Testis (tissue), 5 donors: ENCODE measurements around the gene CCDC152. TPM values are rescaled to one million over a fixed set of nuclear protein-coding genes. Genes with fewer than 3 reads are reported as not detected.

Source experiments
- DNase-seq: peaks from one replicate; pipeline ENCODE4 v3.0.0-alpha.2; 2019
- H3K27ac ChIP-seq, 2 donors: fragments of 200-600 bp; sonication (generic); one replicate each; pipeline ENCODE4 v1.5.1; 2019
- H3K27me3 ChIP-seq: fragments of 200-600 bp; sonication (generic); one replicate; pipeline ENCODE4 v1.5.1; 2019
- H3K36me3 ChIP-seq: fragments of 200-600 bp; sonication (generic); one replicate; pipeline ENCODE4 v1.5.1; 2017; ENCODE audit warnings: low read depth; ENCODE audit errors: missing control alignments
- H3K4me1 ChIP-seq: fragments of 200-600 bp; sonication (generic); one replicate; pipeline ENCODE4 v1.5.1; 2019
- H3K4me3 ChIP-seq, 2 donors: fragments of 200-600 bp; sonication (generic); one replicate each; pipeline ENCODE4 v1.5.1; 2017 to 2019
- H3K9me3 ChIP-seq: fragments of 200-600 bp; sonication (generic); one replicate; pipeline ENCODE4 v1.5.1; 2017
- POLR2A ChIP-seq: fragments of 450-650 bp; IDR thresholded peaks from one replicate; pipeline ENCODE4 v1.6.1; 2017; ENCODE audit warnings: antibody characterized with exemption, mild to moderate bottlenecking, moderate library complexity
- WGBS, 2 donors: methylation state at CpG; one replicate each; pipeline ENCODE4 v1.1.5; 2018; 5-methylcytosine and 5-hydroxymethylcytosine counted together
- intact Hi-C: fragments of 100-400 bp; cut with DNase I; formaldehyde crosslinking; loops from one replicate; pipeline ENCODE4 v1.15.1; 2023; ENCODE audit warnings: low total_unique reads
- long read RNA-seq, 2 donors: transcript quantifications; one replicate each; lab custom pipeline, GENCODE V29; 2026
- polyA plus RNA-seq: library from polyadenylated mRNA; stranded (reverse); fragments of 350-450 nt; fragmentation: Illumina TruSeq; extraction: RNeasy Lipid Tissue Mini Kit (QIAGEN cat#74804); gene quantifications from one replicate; pipeline ENCODE4 v1.2.3, GENCODE V29; 2014; ENCODE audit warnings: low read depth, low replicate concordance; ENCODE audit not compliant: insufficient read depth
- total RNA-seq, 2 donors: library from RNA; depleted of rRNA; stranded (reverse); fragments of >200 nt; gene quantifications; one replicate each; pipeline ENCODE4 v1.2.3, GENCODE V29; 2016
- TF ChIP-seq, protein P1 (sequence below), 3 experiments: fragments of 450-650 bp in 2 of 3; fragments of 200-600 bp in 1 of 3; sonication (generic) in 1 of 3; IDR thresholded peaks; one replicate each; pipeline ENCODE4 v1.5.1; 2016 to 2019; ENCODE audit warnings: antibody characterized with exemption in 3 of 3, mild to moderate bottlenecking in 2 of 3, moderate library complexity in 1 of 3

The CCDC152 gene, protein sequence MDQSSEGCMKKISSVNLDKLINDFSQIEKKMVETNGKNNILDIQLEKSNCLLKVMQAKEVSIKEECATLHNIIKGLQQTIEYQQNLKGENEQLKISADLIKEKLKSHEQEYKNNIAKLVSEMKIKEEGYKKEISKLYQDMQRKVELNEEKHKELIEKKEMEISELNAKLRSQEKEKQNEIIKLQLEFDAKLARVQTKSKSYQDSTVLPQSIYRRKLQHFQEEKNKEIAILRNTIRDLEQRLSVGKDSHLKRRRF
- total RNA-seq (1 to 10 TPM; 2.4 to 5.2 TPM), polyA plus RNA-seq (1.4 TPM)
- long read RNA-seq, donor 1, partial matches to known transcripts, result 1,313 of 1,622 reads
- long read RNA-seq, donor 1, other reads (novel, unspliced or antisense), result 306 of 1,622 reads
- long read RNA-seq, donor 2, partial matches to known transcripts, result 0 of 1 reads
- long read RNA-seq, donor 2, other reads (novel, unspliced or antisense), result 0 of 1 reads

DNA sequence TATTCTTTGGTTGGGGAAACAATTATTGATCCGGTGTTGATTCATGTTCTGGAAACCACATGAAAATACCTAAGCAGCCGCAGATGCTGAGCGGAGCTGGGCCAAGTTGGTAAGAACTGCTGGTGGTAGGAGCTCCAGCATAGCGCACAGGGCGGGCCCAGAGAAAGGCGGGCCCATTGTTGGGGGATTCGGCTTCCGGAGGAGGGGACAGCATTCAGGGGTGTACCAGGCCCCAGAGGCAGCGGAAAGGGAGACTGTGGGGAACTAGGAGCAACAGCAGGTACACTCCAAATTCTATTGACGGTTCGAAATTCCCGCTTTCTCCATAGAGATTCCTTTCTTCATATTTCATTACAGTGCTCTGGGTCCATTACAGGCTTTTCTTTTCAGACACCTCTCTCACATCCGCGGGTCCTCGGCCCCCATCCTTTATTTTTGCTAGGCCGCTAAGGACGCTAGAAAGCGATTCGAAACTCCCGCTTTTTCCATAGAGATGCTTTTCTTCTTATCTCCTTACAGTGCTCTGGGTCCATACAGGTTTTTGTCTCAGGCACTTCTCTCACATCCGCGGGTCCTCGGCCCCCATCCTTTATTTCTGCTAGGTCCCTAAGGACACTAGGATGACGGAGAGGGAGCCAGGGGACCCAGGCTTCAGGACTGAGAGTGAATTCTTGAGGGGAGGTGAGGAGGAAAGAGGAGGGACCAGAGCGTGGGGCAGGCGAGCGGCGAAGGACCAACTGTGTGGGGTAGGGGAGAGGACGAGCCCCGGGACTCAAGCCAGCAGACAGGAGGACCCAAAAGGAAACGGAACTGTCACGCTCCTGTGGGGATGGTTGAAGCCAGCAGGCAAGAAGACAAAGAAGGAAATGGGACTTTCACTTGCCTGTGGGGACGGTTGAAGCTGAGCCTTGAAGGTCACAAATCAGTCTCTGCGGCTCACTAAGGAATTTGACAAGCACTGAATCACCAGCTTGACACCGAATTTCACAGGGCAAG, at the start of gene CCDC152:
TSS of gene CCDC152 (plus strand) at position 213 of the 996 bp plus-strand sequence. CDS start 2,304 bp downstream, outside the sequence.
- peak; percentile 55 for DNase-seq
- H3K9me3 ChIP-seq, result no peaks in the 10 kb centered on the region
- no peaks in the 10 kb centered on the region for H3K4me1 ChIP-seq
- no peak within 1 kb of the TSS for H3K27ac ChIP-seq
- H3K36me3 ChIP-seq, result no peaks in the 10 kb centered on the region
- H3K4me3 ChIP-seq, result peak within 1 kb of the TSS; percentile 44 to 46
- TF ChIP-seq POLR2A, result no peak
- TF ChIP-seq, protein P1, sequence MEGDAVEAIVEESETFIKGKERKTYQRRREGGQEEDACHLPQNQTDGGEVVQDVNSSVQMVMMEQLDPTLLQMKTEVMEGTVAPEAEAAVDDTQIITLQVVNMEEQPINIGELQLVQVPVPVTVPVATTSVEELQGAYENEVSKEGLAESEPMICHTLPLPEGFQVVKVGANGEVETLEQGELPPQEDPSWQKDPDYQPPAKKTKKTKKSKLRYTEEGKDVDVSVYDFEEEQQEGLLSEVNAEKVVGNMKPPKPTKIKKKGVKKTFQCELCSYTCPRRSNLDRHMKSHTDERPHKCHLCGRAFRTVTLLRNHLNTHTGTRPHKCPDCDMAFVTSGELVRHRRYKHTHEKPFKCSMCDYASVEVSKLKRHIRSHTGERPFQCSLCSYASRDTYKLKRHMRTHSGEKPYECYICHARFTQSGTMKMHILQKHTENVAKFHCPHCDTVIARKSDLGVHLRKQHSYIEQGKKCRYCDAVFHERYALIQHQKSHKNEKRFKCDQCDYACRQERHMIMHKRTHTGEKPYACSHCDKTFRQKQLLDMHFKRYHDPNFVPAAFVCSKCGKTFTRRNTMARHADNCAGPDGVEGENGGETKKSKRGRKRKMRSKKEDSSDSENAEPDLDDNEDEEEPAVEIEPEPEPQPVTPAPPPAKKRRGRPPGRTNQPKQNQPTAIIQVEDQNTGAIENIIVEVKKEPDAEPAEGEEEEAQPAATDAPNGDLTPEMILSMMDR (IDR thresholded peaks at IDR 0.05), result no peak
- no peaks in the 10 kb centered on the region for H3K27me3 ChIP-seq
- intact Hi-C loops, result no loop called here
- 21 to 22% methylated on average over 35 of the region's 35 CpGs for WGBS, 2 donors

DNA sequence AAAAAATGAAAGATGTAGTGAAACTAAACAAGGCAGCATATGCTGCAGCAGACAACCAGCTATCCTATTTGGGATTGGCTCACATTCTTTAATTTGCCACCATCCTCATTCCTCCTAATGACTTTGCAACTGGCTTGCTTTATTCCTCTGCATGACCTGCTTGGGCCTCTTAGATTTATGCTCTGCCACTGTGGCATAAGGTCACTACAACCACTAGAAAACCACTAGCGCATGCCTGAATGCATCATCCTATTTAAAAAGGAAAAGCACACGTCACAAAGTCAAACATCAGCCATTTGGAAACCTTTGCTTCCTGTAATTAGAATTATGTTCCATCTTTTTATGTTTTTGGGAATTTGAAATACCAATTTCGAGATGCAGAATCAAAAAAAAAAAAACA, 40.8 kb upstream of the CCDC152 start:
- no peak overlapping the region for H3K4me3 ChIP-seq
- H3K9me3 ChIP-seq, result no peaks in the 10 kb centered on the region
- no peaks in the 10 kb centered on the region for H3K27me3 ChIP-seq
- DNase-seq, result no peak
- no peaks in the 10 kb centered on the region for H3K36me3 ChIP-seq
- TF ChIP-seq, protein P1 (IDR thresholded peaks at IDR 0.05), result no peak
- no peak for TF ChIP-seq POLR2A
- intact Hi-C loops, result no loop called here
- 81 to 89% methylated on average over 3 of the region's 3 CpGs for WGBS, 2 donors
- no peak overlapping the region for H3K27ac ChIP-seq
- H3K4me1 ChIP-seq, result no peaks in the 10 kb centered on the region

DNA sequence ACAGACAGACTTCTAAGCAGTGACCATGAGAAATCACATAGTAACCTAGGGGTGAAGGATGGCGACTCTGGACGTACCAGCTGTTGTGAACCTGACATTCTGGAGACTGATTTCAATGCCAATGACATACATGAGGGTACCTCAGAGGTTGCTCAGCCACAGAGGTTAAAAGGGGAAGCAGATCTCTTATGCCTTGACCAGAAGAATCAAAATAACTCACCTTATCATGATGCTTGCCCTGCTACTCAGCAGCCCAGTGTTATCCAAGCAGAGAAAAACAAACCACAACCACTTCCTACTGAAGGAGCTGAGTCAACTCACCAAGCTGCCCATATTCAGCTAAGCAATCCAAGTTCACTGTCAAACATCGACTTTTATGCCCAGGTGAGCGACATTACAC, 38.0 kb upstream of the CCDC152 start:
- Histone ChIP-seq H3K27ac (no peak overlapping the region), H3K4me1 (no peaks in the 10 kb centered on the region), H3K27me3 (no peaks in the 10 kb centered on the region), H3K4me3 (no peak overlapping the region), H3K9me3 (no peaks in the 10 kb centered on the region), H3K36me3 (no peaks in the 10 kb centered on the region)
- WGBS, 2 donors, result 76 to 90% methylated on average over 4 of the region's 4 CpGs
- intact Hi-C loops, result no loop called here
- TF ChIP-seq, protein P1 (IDR thresholded peaks at IDR 0.05), result no peak
- TF ChIP-seq POLR2A, result no peak
- no peak for DNase-seq

DNA sequence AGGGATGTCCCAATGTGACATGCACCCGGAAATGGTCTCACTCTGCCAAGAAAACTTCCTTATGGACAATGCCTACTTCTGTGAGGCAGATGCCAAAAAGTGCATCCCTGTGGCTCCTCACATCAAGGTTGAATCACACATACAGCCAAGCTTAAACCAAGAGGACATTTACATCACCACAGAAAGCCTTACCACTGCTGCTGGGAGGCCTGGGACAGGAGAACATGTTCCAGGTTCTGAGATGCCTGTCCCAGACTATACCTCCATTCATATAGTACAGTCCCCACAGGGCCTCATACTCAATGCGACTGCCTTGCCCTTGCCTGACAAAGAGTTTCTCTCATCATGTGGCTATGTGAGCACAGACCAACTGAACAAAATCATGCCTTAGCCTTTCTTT, 37.6 kb upstream of the CCDC152 start:
- intact Hi-C loops, result no loop called here
- 89% methylated on average over 2 of the region's 2 CpGs for WGBS, 2 donors
- H3K27ac ChIP-seq, result no peak overlapping the region
- TF ChIP-seq, protein P1 (IDR thresholded peaks at IDR 0.05), result no peak
- no peak for TF ChIP-seq POLR2A
- H3K36me3 ChIP-seq, result no peaks in the 10 kb centered on the region
- no peak overlapping the region for H3K4me3 ChIP-seq
- H3K9me3 ChIP-seq, result no peaks in the 10 kb centered on the region
- H3K4me1 ChIP-seq, result no peaks in the 10 kb centered on the region
- no peaks in the 10 kb centered on the region for H3K27me3 ChIP-seq
- DNase-seq, result no peak
